HepG2 (cell line): Measurements from ENCODE around the gene HSPE1. TPM values are rescaled to one million over a fixed set of nuclear protein-coding genes. Genes with fewer than 3 reads are reported as not detected.

Source experiments
- ARHGAP35 ChIP-seq: sonication (generic); formaldehyde crosslinking; IDR thresholded peaks from 2 replicates; pipeline ENCODE4 v1.9.0; 2022; ENCODE audit warnings: mild to moderate bottlenecking, inconsistent platforms, moderate library complexity, missing genetic modification reagents, borderline replicate concordance
- ARNT ChIP-seq: fragments of 450-650 bp; IDR thresholded peaks from 2 replicates; pipeline ENCODE4 v1.6.1; 2017
- IRF2 ChIP-seq: IDR thresholded peaks from 2 replicates; pipeline ENCODE4 v1.6.1; 2018; ENCODE audit warnings: missing genetic modification reagents, missing compliant biosample characterization
- JUND ChIP-seq: sonication (generic); formaldehyde crosslinking; IDR thresholded peaks from 2 replicates; pipeline ENCODE4 v1.8.0; 2022; ENCODE audit warnings: mild to moderate bottlenecking, missing genetic modification reagents
- NR3C1 ChIP-seq: sonication (generic); formaldehyde crosslinking; IDR thresholded peaks from 2 replicates; pipeline ENCODE4 v1.4.0; 2020; ENCODE audit warnings: missing genetic modification reagents
- RBFOX2 ChIP-seq: fragments of 200-400 bp; formaldehyde crosslinking; IDR thresholded peaks from 2 replicates; pipeline ENCODE4 v1.6.1; 2017; ENCODE audit warnings: low read depth, mild to moderate bottlenecking, low read length
- RELA ChIP-seq: sonication (generic); formaldehyde crosslinking; IDR thresholded peaks from 2 replicates; pipeline ENCODE4 v1.4.0; 2020; ENCODE audit warnings: missing genetic modification reagents
- RNF2 ChIP-seq: fragments of 450-650 bp; conservative IDR thresholded peaks from 2 replicates; pipeline ENCODE4 v1.6.1; 2016; ENCODE audit warnings: low read depth
- ZNF557 ChIP-seq: sonication (generic); formaldehyde crosslinking; IDR thresholded peaks from 2 replicates; pipeline ENCODE4 v1.4.0; 2020; ENCODE audit warnings: missing genetic modification reagents
- ZNF7 ChIP-seq: IDR thresholded peaks from 2 replicates; pipeline ENCODE4 v1.6.1; 2016; ENCODE audit warnings: missing biosample characterization, missing genetic modification reagents
- ZNF883 ChIP-seq: sonication (generic); formaldehyde crosslinking; IDR thresholded peaks from 2 replicates; pipeline ENCODE4 v1.5.1; 2020; ENCODE audit warnings: mild to moderate bottlenecking, missing genetic modification reagents; ENCODE audit errors: not compliant biosample characterization
- polyA plus RNA-seq, 8 experiments: library from polyadenylated mRNA; depleted of rRNA in 3 of 8; stranded (reverse) in 7 of 8; unstranded in 1 of 8; fragments of >200 nt; fragmentation: Illumina TruSeq in 4 of 8; extraction: Trizol in 4 of 8; gene quantifications; 2 replicates each; pipeline versions ENCODE4 v1.2.1 to v1.2.3, GENCODE V29; 2011 to 2016; ENCODE audit warnings: low read depth in 4 of 8, missing spikeins in 1 of 8, mixed read lengths in 1 of 8; ENCODE audit not compliant: insufficient read depth in 1 of 8
- total RNA-seq, 5 experiments: library from RNA; depleted of rRNA; stranded (reverse); fragments of >200 nt; fragmentation: Illumina TruSeq; extraction: Trizol; gene quantifications; 2 replicates each; pipeline ENCODE4 v1.2.3, GENCODE V29; 2016; ENCODE audit warnings: low read depth in 1 of 5
- TF ChIP-seq, protein P1 (sequence below): sonication (generic); formaldehyde crosslinking; IDR thresholded peaks from 2 replicates; pipeline ENCODE4 v1.4.0; 2020; ENCODE audit warnings: missing genetic modification reagents
- TF ChIP-seq, protein P2 (sequence below): sonication (generic); formaldehyde crosslinking; IDR thresholded peaks from 2 replicates; pipeline ENCODE4 v1.9.0; 2021; ENCODE audit warnings: missing genetic modification reagents, mild to moderate bottlenecking, borderline replicate concordance
- TF ChIP-seq, protein P3 (sequence below), 2 experiments: sonication (generic) in 1 of 2; formaldehyde crosslinking in 1 of 2; IDR thresholded peaks; 2 replicates each; pipeline versions ENCODE4 v1.4.0 to v1.6.1; 2018 to 2020; ENCODE audit warnings: missing genetic modification reagents in 2 of 2, borderline replicate concordance in 1 of 2, low read depth in 1 of 2, mild to moderate bottlenecking in 1 of 2, missing biosample characterization in 1 of 2
- TF ChIP-seq, protein P4 (sequence below): sonication (generic); formaldehyde crosslinking; conservative IDR thresholded peaks from 2 replicates; pipeline ENCODE4 v1.4.0; 2020; ENCODE audit warnings: mild to moderate bottlenecking, missing genetic modification reagents, moderate library complexity

HSPE1 gene
- total and polyA plus RNA-seq, 2 of the 13 experiments (the other 11 are each of a cell fraction or from before 2014, with no cell fraction given) = 244 to 823 TPM

DNA sequence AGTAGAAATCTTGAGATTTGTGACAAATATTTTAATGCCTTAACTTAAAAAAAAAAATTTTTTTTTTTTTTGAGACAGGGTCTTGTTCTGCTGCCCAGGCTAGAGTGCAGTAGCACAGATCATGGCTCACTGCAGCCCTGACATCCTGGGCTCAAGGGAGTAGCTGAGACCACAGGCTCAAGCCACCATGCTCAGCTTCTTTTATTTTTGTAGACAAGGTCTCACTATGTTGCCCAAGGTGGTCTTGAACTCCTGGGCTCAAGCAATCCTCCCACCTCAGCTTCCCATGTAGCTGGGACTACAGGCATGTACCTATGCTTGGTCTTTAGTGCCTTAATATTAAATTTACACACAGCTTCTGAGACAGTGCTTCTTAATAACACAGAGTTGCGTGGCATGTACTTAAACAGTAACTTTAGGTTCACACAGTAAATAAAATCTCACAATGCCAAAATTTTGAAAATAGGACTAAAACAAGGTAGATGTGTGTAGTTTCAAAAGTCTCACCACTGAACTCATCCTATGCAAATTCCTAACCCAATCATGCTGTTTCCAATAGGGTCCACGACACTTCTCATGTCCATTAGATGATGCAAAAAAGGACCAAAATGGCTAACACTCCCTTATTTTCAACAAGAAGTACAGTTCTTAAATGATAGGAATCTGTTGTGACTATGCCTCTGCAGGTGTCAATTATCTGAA lies 4.6 kb upstream of the HSPE1 start (continued):
- TF ChIP-seq, protein P1, sequence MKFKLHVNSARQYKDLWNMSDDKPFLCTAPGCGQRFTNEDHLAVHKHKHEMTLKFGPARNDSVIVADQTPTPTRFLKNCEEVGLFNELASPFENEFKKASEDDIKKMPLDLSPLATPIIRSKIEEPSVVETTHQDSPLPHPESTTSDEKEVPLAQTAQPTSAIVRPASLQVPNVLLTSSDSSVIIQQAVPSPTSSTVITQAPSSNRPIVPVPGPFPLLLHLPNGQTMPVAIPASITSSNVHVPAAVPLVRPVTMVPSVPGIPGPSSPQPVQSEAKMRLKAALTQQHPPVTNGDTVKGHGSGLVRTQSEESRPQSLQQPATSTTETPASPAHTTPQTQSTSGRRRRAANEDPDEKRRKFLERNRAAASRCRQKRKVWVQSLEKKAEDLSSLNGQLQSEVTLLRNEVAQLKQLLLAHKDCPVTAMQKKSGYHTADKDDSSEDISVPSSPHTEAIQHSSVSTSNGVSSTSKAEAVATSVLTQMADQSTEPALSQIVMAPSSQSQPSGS (CRISPR knock-in tag) = 0 out of 2 replicates have a peak, but pooled peaks have one; percentile 12
- TF ChIP-seq, protein P2, sequence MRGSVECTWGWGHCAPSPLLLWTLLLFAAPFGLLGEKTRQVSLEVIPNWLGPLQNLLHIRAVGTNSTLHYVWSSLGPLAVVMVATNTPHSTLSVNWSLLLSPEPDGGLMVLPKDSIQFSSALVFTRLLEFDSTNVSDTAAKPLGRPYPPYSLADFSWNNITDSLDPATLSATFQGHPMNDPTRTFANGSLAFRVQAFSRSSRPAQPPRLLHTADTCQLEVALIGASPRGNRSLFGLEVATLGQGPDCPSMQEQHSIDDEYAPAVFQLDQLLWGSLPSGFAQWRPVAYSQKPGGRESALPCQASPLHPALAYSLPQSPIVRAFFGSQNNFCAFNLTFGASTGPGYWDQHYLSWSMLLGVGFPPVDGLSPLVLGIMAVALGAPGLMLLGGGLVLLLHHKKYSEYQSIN = no peak
- no peak for TF ChIP-seq ARHGAP35 (CRISPR knock-in tag)
- TF ChIP-seq ZNF557 (CRISPR knock-in tag) = no peak
- TF ChIP-seq, protein P3, sequence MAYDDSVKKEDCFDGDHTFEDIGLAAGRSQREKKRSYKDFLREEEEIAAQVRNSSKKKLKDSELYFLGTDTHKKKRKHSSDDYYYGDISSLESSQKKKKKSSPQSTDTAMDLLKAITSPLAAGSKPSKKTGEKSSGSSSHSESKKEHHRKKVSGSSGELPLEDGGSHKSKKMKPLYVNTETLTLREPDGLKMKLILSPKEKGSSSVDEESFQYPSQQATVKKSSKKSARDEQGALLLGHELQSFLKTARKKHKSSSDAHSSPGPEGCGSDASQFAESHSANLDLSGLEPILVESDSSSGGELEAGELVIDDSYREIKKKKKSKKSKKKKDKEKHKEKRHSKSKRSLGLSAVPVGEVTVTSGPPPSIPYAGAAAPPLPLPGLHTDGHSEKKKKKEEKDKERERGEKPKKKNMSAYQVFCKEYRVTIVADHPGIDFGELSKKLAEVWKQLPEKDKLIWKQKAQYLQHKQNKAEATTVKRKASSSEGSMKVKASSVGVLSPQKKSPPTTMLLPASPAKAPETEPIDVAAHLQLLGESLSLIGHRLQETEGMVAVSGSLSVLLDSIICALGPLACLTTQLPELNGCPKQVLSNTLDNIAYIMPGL (CRISPR knock-in tag; IDR thresholded peaks at IDR 0.05; ENCODE audit: borderline replicate concordance in 1 of 2, low read depth in 1 of 2) = 0 out of 4 replicates have a peak, but pooled peaks of 1 of the 2 experiments have one; percentile 38
- TF ChIP-seq RNF2 = no peak
- TF ChIP-seq IRF2 (CRISPR knock-in tag) = no peak
- TF ChIP-seq RBFOX2 = peak; percentile 60
- TF ChIP-seq, protein P4, sequence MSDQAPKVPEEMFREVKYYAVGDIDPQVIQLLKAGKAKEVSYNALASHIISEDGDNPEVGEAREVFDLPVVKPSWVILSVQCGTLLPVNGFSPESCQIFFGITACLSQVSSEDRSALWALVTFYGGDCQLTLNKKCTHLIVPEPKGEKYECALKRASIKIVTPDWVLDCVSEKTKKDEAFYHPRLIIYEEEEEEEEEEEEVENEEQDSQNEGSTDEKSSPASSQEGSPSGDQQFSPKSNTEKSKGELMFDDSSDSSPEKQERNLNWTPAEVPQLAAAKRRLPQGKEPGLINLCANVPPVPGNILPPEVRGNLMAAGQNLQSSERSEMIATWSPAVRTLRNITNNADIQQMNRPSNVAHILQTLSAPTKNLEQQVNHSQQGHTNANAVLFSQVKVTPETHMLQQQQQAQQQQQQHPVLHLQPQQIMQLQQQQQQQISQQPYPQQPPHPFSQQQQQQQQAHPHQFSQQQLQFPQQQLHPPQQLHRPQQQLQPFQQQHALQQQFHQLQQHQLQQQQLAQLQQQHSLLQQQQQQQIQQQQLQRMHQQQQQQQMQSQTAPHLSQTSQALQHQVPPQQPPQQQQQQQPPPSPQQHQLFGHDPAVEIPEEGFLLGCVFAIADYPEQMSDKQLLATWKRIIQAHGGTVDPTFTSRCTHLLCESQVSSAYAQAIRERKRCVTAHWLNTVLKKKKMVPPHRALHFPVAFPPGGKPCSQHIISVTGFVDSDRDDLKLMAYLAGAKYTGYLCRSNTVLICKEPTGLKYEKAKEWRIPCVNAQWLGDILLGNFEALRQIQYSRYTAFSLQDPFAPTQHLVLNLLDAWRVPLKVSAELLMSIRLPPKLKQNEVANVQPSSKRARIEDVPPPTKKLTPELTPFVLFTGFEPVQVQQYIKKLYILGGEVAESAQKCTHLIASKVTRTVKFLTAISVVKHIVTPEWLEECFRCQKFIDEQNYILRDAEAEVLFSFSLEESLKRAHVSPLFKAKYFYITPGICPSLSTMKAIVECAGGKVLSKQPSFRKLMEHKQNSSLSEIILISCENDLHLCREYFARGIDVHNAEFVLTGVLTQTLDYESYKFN (CRISPR knock-in tag) = no peak
- TF ChIP-seq JUND (CRISPR knock-in tag) = no peak
- TF ChIP-seq ZNF883 (CRISPR knock-in tag) = no peak
- no peak for TF ChIP-seq ARNT
- no peak for TF ChIP-seq RELA (CRISPR knock-in tag)
- no peak for TF ChIP-seq ZNF7 (CRISPR knock-in tag)
- TF ChIP-seq NR3C1 = no peak
